NOMO-1 treated with dmso at 0.1 percent for 144 hours (cell line): Measurements from ENCODE around the gene ELMOD3.
"Not testable (repeated sequence)": the region's sequence is repeated elsewhere in the genome, so short reads cannot be mapped to it uniquely, and the experiment has no call there.

Experiments used
- DNase-seq: peaks from one replicate; lab custom pipeline; 2025; ENCODE audit not compliant: unreplicated experiment; lab: John Stamatoyannopoulos, UW

ELMOD3 gene

DNA sequence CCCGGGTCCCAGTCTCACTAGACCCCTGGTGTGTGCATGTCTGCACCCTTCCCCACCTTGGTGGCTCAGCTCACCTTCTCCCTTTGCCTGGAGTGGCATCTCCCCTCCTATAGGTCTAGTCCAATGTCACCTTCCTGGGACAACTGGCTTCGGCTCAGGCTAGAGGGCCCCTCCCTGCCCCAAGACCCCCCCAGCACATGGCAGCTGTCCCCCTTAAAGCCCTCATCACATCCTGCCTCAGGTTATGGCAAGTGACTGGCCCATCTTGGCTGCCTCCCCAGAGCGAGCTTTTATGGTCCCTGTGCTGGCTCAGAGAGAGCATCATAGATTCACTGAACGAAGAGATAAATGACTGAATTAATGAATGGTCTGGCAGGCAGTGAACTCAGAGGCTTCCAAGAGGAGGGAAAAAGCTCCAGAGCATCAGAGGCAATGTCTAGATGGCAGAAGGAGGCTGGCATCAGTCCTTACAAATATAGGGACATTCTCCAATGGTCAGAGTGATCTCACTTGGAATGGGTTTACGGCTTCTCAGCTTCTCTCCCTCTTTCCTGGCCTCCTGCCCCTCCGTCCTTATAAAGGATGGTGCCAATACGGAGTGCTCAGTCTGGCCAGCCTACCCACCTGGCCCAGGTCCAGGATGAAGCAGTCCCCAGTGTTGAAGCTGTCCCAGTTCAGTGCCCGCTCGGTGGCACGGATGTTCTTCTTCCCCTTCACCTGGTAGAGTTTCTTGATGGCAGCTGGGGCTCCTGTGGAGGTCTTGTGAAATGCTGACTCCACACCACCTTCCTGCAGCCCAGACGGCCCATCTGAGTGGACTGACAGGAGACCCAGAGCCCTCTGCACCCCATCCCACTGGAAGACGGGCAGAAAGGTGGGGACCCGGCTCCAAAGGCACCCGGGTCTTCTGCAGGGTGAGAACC lies 46.2 kb downstream of the ELMOD3 start:
- no peak for DNase-seq

DNA sequence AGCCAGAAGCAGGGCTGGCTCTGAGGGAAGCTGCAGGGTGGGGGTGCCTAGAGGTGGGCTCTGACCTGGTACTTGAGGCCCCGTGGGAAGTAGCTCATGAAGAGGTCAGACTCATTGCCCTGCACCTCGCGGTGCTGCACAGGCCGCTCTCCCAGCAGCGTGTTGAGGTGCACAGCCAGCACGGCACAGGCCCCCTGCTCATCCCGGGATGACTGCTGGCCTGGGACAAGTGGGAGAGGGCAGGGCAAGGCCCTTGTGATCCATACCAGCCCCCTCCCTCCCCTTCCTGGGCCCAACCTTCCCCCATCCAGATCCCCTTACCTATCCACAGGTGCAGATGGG lies 46.9 kb downstream of the ELMOD3 start:
- no peak for DNase-seq

DNA sequence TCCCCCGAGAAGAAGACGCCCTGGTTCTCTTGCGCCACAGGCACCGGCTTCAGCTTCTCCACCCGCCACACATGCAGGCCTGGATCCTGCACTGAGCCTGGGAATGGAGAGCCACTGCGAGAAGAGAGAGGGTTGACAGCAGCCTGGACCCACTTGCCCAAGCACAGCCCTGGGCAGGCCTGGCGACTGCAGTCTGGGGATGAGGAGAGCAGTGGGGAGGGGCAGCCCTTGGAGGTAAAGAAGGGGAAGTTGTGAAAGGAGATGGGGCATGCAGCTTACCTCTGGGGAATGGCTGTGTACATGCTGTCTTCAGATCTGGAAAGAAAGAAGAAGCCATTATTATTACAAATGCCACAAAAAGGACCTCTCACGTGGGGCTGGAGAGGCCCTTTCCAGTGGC lies 47.3 kb downstream of the ELMOD3 start:
- DNase-seq: peak; percentile 75

DNA sequence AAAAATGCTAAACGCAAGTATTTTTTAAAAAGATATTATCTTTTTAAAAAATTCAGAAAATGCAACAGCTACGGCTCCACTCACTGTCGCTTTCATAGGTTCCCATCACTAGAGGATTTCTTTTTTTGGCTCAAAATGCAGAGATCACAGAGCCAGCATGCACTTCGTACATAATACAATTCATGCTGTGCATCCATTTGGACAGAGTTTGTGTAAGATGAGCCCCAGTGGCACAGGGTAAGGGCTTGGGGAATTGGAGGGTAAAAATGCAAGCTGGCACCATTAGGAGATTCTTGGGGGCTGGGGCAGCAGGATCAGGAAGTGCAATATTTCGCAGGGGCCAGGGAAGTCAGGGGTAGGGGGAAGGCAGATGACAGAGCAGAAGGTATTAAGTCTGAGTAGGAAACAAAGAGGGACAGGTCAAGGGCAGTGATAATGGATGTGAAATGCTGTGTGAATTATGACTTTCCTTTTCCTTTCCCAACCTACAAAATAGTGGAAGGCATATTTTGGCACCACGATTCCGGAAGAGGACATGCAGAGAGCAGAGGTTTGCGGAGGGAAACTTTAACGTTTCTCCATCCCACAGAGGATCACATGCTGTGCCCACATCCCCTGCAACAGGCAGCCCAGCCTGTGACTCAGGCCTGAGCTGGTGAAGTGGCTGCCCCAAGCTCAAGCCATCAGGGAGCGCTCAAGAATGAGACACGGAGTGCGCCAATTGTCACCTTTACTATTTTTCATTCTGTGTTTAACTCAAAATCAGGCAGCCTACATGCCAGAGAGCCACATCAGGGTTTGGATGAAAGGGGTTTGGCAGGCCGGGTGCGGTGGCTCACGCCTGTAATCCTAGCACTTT lies 50.9 kb downstream of the ELMOD3 start:
- peak; percentile 91 for DNase-seq

DNA sequence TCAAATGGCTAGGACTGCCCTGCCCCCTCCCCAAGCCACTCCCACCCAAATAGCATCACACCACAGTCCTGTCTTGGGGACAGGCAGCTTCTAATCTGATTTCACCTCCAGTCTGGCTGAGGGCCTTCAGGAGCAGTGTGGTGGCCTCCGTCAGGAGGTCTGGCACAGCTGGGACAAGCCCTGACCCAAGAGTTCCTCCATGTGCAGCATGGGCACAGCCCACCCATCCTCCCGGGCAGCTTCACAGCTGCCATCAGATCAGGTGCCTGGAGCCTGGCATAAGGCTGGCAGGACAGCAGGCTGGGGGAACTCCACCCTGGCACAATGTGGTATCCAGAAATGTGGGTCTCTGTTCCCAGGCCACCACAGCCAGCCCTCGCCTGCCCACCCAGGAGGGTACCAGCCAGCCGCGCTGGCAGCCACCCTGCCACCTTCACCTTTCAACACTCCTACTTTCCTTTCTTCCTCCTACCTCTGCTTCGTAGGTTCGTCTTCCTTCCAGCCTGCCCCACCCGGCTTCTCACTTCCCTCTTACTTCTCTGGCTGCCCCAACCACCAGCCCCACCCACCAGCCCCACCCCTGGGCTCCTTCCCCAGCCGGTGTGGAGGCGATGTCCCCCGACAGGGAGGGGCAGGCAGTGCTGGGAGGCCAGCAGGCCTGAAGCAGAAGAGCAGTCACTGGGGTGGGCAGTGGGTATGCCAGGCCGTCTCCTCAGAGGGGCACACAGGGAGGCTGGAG lies 55.4 kb downstream of the ELMOD3 start, which contains the start of gene CAPG:
Gene CAPG (minus strand): TSS at position 522 of the 739 bp plus-strand sequence. CDS start 8,221 bp downstream, outside the sequence.
- DNase-seq: peak; percentile 89

DNA sequence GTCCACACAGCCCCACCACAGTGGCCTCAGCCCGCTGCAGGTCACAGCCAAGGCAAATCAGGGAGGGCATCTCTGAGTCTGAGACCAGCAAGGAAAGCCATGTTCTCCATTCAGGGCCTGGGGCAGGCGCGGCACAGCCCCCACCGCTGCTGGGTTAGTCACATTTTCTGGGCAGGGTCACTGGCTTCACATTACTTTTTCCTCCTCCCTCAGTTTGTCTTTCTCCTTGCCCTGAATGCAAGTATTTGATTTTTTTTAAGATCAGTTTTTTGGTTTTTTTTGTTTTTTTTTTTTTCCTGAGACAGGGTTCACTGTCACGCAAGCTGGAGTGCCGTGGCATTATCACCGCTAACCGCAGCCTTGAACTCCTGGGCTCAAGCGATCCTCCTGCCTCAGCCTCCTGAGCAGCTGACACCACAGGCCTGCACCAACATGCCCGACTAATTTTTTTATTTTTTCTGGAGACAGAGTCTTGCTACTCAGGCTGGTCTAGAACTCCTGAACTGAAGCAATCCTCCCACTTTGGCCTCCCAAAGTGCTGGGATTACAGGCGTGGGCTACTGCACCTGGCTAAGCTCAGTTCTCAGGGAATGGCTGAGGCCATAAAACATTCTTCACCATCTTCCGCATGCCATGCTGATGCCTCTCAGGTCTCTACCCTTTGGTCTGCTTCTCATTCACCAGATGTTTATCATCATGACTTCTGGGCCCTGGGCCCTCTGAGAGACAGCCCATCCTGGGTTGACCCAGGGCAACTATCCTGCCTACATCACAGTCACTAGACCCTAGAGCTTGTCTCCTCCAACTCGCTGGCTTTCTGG lies 56.2 kb downstream of the ELMOD3 start:
- DNase-seq: peak; percentile 37

DNA sequence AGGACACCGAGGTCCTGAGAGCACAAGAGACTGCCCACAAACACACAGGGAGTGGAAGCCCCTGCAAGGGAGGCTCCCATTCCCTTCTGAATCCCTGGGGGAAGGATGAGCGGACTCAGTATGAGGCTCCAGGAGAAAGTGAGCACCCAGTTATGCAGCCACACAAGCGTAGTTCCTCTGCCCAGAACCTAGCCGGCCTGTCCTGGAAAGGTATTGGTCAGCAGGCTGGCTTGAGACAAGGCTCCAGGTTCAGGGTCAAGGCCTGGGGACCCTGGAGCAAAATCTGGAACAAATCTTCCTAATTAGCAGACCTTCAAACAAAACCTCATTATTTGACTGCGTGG lies 56.8 kb downstream of the ELMOD3 start:
- DNase-seq: no peak

DNA sequence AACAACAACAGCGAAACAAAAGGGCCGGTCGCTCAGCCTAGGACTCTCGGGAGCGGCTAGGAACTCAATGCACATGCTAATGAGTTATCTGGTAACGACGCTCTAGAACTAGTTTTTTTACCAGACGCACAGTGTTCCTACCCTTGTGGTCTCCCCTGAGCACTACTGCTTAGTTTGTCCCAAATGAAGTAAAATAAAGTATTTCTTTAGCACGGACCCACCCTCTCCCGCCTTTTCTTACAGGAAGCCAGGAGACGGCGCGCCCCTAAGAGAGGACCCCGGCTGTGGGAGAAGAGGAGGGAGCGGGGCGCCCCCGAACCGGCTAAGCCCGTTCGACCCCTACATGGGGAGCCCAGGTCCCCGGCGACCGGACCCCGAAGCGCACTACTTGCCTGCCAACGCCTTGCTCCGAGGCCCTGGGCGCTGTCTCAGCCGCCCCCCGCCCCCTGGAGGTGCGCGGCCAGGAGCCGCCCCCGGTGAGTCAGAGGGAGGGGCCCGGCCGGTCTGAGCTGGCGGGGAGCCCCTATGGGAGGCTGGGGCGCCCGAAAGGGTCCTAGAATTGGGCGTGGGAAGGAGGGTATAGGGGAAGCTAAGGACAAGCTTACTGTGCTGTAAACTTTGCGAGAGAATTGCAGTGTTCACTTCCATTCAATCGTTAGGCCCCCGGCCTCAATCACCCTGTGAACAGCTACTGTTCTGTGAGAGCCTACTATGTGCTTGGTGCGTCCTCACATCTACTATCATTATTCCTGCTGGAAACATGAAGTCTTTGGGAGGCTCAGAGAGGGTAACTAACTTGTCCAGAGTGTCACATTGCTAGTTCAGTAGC lies 59.2 kb downstream of the ELMOD3 start:
- no peak for DNase-seq

DNA sequence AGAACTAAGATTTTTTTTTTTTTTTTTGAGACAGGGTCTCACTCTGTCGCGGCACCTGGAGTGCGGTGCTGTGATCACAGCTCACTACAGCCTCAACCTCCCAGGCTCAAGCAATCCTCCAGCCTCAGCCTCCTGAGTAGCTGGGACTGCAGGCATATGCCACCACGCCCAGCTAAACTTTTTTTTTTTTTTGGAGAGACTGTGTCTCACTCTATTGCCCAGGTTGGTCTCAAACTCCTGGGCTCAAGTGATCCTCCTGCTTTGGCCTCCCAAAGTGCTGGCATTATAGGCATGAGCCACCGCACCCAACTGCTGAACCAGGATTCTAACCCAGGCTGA lies 59.8 kb downstream of the ELMOD3 start:
- DNase-seq: not testable (repeated sequence)

DNA sequence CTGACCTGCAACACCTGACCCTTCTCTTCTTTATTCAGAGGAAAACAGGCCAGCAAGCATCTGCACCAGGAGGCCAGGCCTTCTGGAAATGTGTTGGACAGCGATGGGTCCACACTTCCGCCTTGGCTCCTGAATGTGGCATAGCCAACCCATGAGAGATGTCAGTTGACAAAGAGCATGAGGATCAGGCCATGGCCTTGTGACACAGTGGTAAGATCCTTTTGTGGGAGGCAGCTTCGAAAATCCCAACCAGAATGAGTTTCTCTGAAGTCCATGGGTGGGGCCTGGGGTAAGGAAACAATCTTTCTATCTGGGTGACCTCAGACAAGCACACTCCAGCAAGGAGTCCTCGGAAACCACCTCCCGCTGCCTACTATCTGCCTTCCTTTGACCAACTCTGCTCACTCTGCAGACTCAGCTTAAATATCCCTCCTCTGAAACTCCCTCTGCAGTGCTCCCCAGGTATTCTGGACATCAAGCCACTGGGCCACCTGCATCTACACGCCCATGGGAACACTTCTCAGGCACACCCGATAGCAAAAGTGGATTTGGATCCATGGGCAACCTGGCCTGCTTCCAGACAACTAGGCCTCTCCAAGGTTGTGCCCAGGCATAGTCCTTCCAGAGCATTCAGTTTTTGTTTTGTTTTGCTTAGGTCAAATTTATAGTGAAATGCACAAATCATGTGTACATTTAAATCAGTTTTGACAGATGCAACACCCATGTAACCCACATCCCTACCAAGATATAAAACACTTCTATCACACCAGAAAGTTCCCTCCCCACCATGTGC lies 60.4 kb downstream of the ELMOD3 start:
- no peak for DNase-seq

DNA sequence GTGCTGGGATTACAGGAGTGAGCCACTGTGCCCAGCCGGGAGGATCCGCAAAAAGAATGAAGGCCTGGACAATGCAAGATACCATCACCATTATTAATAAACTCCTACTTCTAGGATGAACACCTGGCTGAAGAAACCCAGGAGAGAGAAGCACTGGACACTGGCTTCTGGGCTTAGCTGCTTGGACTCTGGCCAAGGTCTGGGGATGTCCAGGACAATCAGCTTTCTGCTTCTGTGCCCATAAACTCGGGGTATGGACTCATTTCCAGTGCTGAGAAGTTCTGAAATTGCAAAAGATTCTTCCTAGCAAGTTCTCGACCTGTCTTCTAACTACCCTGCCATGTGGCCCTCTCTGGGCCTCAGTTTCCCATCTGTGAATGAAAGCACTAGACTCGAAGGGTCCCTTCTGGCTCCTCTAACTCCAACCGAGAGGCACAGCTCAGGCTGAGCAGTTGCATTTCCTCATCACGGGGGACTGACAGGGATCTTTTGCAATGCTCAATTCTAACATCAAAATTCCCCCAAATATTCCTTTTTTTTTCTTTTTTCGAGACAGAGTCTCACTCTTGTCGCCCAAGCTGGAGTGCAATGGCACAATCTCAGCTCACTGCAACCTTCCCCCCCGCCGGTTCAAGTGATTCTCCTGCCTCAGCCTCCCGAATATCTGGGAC lies 61.5 kb downstream of the ELMOD3 start:
- no peak for DNase-seq

DNA sequence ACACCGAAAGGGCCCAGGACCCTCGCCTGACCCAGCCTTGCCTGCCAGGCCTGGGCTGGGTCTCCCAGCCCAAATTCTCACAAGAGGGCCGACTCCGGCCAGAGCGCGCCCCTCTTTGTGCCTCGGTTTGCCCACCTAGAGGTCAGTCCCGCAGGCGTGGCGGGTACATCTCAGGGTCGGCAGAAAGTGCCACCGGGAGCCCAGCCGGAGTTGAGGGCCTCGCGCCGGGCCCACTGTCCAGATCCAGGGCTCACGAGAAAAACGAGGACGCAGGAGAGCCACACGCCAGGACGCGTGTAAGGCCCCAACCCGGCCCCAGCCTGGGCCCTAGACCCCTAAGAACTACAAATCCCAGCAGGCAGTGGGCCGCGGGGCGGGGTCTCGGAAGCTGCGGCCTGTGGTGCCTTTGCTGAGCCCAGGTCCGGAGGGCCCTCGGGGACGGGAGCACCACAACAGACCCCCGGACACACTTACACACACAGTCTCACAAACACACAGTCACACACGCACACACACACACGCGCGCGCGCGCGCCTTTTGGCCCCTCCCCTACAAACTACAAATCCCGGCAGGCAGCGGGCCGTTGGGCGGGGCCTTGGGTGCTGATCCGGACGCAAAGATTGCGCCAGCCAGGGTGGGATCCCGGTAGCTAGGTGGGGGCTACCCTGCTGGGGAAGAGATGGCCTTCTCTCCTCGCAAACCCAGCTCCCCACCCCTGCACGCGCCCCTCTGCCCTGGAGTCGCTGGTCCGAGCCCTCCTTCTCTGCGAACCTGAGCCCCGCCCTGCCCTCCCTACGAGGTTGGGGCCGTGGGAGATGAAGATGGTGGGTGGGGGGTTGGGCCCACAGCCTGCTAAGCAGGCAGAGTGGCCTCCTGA lies 63.8 kb downstream of the ELMOD3 start, which contains the start of gene SH2D6:
Gene SH2D6 (plus strand): TSS at position 583 of the 877 bp plus-strand sequence. CDS start 10,752 bp downstream, outside the sequence.
- peak; percentile 82 for DNase-seq

DNA sequence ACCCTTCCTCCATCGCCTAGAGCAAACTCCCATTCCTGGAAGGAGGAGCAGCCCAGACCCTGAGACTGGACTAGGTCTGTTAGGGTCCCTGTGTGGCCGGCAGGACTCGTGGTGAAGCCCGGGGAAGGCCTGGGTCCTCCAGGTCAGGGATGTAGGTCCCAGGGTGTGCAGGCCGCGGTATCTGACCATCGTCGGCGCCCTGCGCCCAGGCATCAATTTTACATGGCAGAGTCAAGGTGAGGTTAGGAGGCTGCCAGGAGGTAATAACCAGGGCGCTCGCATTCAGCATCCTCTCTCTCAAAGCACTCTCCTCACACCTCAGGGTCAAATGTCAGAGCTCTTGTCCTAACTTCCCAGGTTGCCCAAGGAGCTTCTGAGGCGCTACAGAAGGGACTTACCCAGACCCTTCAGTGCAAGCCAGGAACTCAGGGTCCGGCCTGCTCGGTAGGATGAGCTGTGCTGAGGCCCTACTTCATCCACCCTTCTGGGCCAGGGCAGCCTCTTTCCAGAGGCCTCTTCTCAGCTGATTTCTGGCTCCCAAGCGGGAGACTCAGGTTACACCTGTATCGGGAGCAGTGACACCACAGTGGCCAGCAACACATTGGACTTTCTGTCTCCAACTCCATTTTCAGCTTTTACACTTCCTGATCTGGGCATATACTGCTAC lies 64.6 kb downstream of the ELMOD3 start:
- no peak for DNase-seq

DNA sequence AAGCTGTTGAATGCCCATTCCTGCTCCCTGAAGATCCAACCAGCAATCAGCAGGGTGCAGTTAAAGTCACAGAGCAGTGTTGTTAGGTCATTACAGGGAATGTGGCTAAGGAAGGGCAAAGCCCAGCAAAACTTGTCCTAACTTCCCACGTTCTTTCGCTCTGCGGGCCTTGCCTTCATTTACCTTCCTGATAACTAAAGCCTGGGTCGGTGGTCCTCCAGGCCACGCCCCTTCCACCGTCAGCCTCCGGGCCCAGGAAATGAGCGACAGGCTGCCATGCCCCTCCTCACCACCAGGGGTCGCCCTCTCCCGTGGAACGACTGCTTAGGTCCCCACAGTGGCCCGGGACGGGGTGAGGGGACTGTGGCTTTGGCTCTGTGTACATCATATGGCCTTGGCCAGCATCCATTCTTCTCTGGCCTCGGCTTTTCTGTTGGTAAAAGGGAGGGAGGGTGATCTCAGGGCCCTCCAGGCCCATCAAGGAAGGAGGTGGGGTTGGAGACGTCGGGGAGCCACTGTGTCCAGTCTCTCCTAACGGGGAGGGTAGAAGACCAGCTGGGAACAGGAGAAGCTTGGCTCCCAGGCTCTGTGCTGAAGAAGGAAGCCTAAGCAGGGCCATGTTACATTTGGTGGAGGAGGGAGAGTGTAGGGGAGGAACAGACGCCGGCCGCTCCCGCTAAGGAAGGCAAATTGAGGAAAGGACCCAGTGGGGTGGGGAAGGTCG lies 66.1 kb downstream of the ELMOD3 start:
- DNase-seq: peak; percentile 71

DNA sequence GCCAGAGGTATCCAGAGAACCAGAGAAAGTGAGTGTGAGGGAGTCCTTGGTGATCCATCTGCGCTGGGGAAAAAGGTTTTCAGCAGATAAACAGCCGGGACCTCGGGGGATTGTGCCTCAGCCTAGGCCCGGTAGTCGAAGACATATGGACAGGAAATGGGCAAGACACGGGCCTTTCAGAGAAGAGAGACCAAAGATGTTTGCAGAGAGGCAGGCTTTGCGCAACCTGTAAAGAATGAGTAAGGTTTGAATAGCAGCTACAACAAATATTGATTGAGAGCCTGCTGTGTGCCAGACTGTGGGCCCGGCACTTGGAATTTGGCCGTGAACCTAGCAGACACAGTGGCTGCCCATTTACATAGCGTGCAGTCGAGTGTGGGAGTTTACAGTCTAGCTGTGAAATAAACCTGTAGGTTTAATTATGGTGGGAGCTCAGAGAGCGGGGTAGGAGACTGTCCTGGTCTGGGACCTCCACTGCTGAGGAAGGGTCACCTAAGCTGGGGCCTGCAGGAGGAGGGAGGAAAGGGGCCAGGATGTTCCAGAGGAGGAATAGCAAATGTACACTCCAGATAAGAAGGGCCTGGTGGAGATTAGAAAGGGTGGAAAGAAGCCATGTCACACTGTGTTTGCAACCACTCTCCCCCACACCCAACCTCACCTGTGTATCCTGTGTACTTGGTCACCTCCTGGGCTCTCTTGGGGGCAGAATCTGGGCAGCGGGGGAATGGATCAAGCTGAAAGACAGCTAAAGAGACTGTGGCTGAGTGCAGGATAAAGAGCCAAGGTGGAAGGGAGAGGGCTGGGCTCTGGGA lies 66.9 kb downstream of the ELMOD3 start:
- DNase-seq: peak; percentile 30
